ENCODE measurements around the gene LRRC37B.
"Not testable (repeated sequence)": the region's sequence is repeated elsewhere in the genome, so short reads cannot be mapped to it uniquely, and the experiment has no call there.

LRRC37B gene

DNA sequence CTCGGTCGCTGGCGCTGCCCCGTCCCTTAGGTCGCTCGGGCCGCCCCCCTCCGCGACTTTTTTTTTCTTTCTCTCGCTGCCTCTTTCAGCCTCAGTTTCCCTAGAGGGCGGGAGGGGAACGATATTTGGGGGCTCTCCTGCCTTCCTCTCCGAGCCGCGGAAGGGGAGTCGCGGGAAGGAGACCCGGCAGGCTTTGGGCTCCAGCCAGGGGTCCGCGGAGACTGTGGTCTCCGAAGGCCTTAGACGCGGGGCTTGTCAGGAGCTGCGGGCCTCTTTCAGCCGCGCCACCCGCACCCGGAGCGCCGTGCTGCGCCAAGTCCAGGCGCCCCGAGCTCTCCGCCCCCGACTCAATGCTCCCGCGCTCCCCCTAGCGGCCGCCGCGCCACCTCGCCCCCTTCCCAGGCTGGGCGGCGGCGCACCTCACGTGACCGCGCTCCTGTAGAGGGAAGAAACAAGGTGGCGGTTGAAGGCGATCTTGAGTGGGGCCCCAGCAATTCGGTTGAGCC, at the start of gene LRRC37B:
Gene LRRC37B (plus strand): TSS at position 427 of the 506 bp plus-strand sequence. CDS start 14,010 bp downstream, outside the sequence.
- Mint-ChIP-seq H3K9me3 (no peaks in the 10 kb centered on the region), H3K4me1 (ENCODE audit: low read depth) (peaks cover 26% of the 10 kb centered on the region), H3K27me3 (ENCODE audit: low read depth) (no peaks in the 10 kb centered on the region), H3K27ac (peak within 1 kb of the TSS; percentile 84), H3K4me3 (peak within 1 kb of the TSS; percentile 88), H3K36me3 (ENCODE audit: low read depth) (peaks cover 10% of the 10 kb centered on the region)

- H3K4me3 Mint-ChIP-seq; H3K27ac Mint-ChIP-seq; H3K27me3 Mint-ChIP-seq (ENCODE audit: low read depth); H3K9me3 Mint-ChIP-seq: not testable (repeated sequence)
- Mint-ChIP-seq H3K36me3 (ENCODE audit: low read depth) (peaks cover 19% of the 10 kb centered on the region), H3K4me1 (ENCODE audit: low read depth) (peaks cover 10% of the 10 kb centered on the region)
These were observed 43.1 kb upstream of the LRRC37B start for GRCh38 chr17:31964131-31964530.

GRCh38 chr17:31967648-31968047, 39.5 kb upstream of the LRRC37B start:
- Mint-ChIP-seq H3K4me3 (no peak overlapping the region), H3K36me3 (ENCODE audit: low read depth) (peaks cover 6% of the 10 kb centered on the region), H3K27me3 (ENCODE audit: low read depth) (no peaks in the 10 kb centered on the region)

DNA sequence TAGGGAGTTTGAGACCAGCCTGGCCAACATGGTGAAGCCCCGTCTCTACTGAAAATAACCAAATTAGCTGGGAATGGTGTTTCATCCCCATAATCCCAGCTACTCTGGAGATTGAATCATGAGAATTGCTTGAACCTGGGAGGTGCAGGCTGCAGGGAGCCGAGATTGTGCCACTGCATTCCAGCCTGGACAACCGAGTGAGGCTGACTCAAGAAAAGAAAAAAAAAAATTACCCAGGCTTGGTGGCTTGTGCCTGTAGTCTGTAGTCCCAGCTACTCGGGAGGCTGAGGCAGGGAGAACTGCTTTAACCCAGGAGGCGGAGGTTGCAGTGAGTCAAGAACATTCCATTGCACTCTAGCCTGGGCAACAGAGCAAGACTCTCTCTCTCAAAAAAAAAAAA, 36.8 kb upstream of the LRRC37B start:
- H3K4me1 Mint-ChIP-seq (ENCODE audit: low read depth); H3K27ac Mint-ChIP-seq; H3K9me3 Mint-ChIP-seq; H3K27me3 Mint-ChIP-seq (ENCODE audit: low read depth); H3K36me3 Mint-ChIP-seq (ENCODE audit: low read depth); H3K4me3 Mint-ChIP-seq: not testable (repeated sequence)

More at GRCh38 chr17:31967648-31968047, 39.5 kb upstream of the LRRC37B start:
- Mint-ChIP-seq H3K4me1 (ENCODE audit: low read depth) (peaks cover 6% of the 10 kb centered on the region), H3K9me3 (no peaks in the 10 kb centered on the region), H3K27ac (no peak overlapping the region)

GRCh38 chr17:31974269-31975071, 32.7 kb upstream of the LRRC37B start:
- H3K4me3 Mint-ChIP-seq; H3K27ac Mint-ChIP-seq; H3K9me3 Mint-ChIP-seq; H3K27me3 Mint-ChIP-seq (ENCODE audit: low read depth); H3K4me1 Mint-ChIP-seq (ENCODE audit: low read depth): not testable (repeated sequence)
- H3K36me3 Mint-ChIP-seq (ENCODE audit: low read depth): peaks cover 13% of the 10 kb centered on the region

GRCh38 chr17:31975391-31975790, 31.8 kb upstream of the LRRC37B start:
- H3K27ac Mint-ChIP-seq; H3K9me3 Mint-ChIP-seq; H3K4me1 Mint-ChIP-seq (ENCODE audit: low read depth); H3K4me3 Mint-ChIP-seq; H3K27me3 Mint-ChIP-seq (ENCODE audit: low read depth): not testable (repeated sequence)
- peaks cover 13% of the 10 kb centered on the region for H3K36me3 Mint-ChIP-seq (ENCODE audit: low read depth)

DNA sequence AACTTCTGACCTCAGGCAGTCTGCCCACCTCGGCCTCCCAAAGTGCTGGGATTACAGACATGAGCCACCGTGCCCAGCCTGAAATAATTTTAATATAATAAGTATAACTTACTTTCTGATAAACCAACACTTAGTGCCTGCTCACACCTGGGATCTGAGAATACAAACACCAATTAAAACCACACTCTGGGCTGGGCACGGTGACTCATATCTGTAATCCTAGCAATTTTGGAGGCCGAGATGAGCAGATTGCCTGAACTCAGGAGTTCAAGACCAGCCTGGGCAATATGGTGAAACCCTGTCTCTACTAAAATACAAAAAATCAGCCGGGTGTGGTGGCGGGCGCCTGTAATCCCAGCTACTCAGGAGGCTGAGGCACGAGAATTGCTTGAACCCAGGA, 15.4 kb upstream of the LRRC37B start:
- H3K9me3 Mint-ChIP-seq; H3K4me1 Mint-ChIP-seq (ENCODE audit: low read depth); H3K4me3 Mint-ChIP-seq; H3K27me3 Mint-ChIP-seq (ENCODE audit: low read depth); H3K27ac Mint-ChIP-seq: not testable (repeated sequence)
- peaks cover 23% of the 10 kb centered on the region for H3K36me3 Mint-ChIP-seq (ENCODE audit: low read depth)

- peaks cover 26% of the 10 kb centered on the region for H3K36me3 Mint-ChIP-seq (ENCODE audit: low read depth)
- H3K27ac Mint-ChIP-seq: no peak overlapping the region
- peaks cover 2% of the 10 kb centered on the region for H3K4me1 Mint-ChIP-seq (ENCODE audit: low read depth)
- no peaks in the 10 kb centered on the region for H3K27me3 Mint-ChIP-seq (ENCODE audit: low read depth)
- H3K4me3 Mint-ChIP-seq: no peak overlapping the region
- no peaks in the 10 kb centered on the region for H3K9me3 Mint-ChIP-seq
These were observed 10.2 kb upstream of the LRRC37B start for GRCh38 chr17:31997005-31997404.

DNA sequence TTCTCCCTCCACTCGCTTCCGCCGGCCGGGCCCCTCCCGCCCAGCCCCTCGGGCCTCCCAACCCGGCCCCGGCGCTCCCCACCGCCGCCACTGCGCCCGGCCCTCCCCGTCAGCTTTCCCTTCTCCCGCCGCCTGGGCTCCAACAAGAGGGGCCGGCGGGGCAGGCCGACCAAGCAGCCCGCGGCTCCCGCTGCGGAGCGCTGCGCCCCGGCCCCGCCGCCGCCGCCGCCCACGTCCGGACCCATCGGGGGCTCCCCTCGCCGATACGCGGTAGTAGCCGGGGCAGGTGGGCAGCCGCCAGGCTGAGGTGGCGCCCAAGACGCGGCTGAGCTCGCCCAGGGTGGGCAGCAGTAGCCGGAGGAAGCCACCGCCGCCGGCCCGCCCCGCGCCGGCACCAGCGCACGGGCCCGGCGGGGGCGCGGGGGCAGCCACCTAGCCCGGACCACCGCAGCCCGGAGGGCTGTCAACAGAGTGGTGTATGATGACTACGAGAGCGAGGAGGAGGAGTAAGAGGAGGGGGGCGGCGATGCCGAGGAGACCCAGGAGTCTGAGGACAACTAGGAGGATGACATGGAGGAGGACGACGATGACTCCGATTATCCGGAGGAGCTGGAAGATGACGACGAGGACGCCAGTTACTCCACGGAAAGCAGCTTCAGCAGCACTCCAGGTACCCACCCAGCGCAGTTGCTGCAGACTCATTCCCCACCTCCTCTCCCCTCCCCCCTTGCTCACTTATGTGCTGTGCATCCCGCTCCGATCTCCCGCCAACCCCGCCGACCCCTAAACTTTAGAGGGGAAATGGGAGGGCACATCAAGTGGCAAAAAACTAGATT, 498 bp downstream of the LRRC37B start:
- Mint-ChIP-seq H3K36me3 (ENCODE audit: low read depth) (peaks cover 14% of the 10 kb centered on the region), H3K4me1 (ENCODE audit: low read depth) (peaks cover 27% of the 10 kb centered on the region), H3K4me3 (peak overlapping the region; percentile 88), H3K27me3 (ENCODE audit: low read depth) (no peaks in the 10 kb centered on the region), H3K27ac (peak overlapping the region; percentile 84), H3K9me3 (no peaks in the 10 kb centered on the region)

GRCh38 chr17:32009262-32009542, 2.0 kb downstream of the LRRC37B start:
- Mint-ChIP-seq H3K27ac (peak overlapping the region; percentile 84), H3K4me1 (ENCODE audit: low read depth) (peaks cover 26% of the 10 kb centered on the region), H3K36me3 (ENCODE audit: low read depth) (peaks cover 15% of the 10 kb centered on the region), H3K9me3 (no peaks in the 10 kb centered on the region), H3K27me3 (ENCODE audit: low read depth) (no peaks in the 10 kb centered on the region), H3K4me3 (peak overlapping the region; percentile 88)

DNA sequence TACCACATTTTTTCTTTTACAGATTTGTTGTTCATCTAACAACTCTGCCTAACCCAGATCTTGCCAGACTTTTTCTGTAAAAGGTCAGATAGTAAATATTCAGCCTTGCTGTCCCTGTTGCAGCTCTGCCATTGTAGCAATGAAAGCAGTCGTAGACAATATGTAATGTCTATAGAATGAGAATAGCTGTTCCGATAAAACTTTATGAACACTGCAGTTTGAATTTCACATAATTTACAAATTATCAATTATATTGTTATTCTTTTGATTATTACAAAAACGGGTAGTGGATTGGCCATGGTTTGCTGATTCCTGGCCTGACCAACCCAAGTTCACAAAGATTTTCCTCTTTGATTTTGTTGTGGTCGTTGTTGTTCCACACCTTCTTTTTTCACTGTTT, 2.9 kb downstream of the LRRC37B start:
- Mint-ChIP-seq H3K27ac (peak overlapping the region; percentile 5), H3K4me1 (ENCODE audit: low read depth) (peaks cover 26% of the 10 kb centered on the region), H3K4me3 (peak overlapping the region; percentile 88), H3K9me3 (no peaks in the 10 kb centered on the region), H3K27me3 (ENCODE audit: low read depth) (no peaks in the 10 kb centered on the region), H3K36me3 (ENCODE audit: low read depth) (peaks cover 15% of the 10 kb centered on the region)

GRCh38 chr17:32015245-32016013, 8.2 kb downstream of the LRRC37B start:
- Mint-ChIP-seq H3K27ac (no peak overlapping the region), H3K9me3 (no peaks in the 10 kb centered on the region), H3K27me3 (ENCODE audit: low read depth) (no peaks in the 10 kb centered on the region), H3K4me1 (ENCODE audit: low read depth) (peaks cover 32% of the 10 kb centered on the region), H3K4me3 (peak overlapping the region; percentile 12), H3K36me3 (ENCODE audit: low read depth) (peaks cover 29% of the 10 kb centered on the region)

- H3K36me3 Mint-ChIP-seq (ENCODE audit: low read depth): peaks cover 27% of the 10 kb centered on the region
- H3K4me3 Mint-ChIP-seq: peak overlapping the region; percentile 54
- peak overlapping the region; percentile 62 for H3K27ac Mint-ChIP-seq
- no peaks in the 10 kb centered on the region for H3K27me3 Mint-ChIP-seq (ENCODE audit: low read depth)
- H3K4me1 Mint-ChIP-seq (ENCODE audit: low read depth): peaks cover 29% of the 10 kb centered on the region
- H3K9me3 Mint-ChIP-seq: no peaks in the 10 kb centered on the region
These were observed 9.0 kb downstream of the LRRC37B start for GRCh38 chr17:32016231-32016630.

GRCh38 chr17:32019228-32019627, 12.0 kb downstream of the LRRC37B start:
- H3K4me3 Mint-ChIP-seq: no peak overlapping the region

More at GRCh38 chr17:32019228-32019627, 12.0 kb downstream of the LRRC37B start:
- Mint-ChIP-seq H3K27ac (no peak overlapping the region), H3K9me3 (no peaks in the 10 kb centered on the region), H3K4me1 (ENCODE audit: low read depth) (peaks cover 22% of the 10 kb centered on the region), H3K36me3 (ENCODE audit: low read depth) (peaks cover 26% of the 10 kb centered on the region), H3K27me3 (ENCODE audit: low read depth) (no peaks in the 10 kb centered on the region)
